ENCODE data around the gene LYPD1. TPM values are rescaled to one million over a fixed set of nuclear protein-coding genes. Genes with fewer than 3 reads are reported as not detected.

LYPD1 gene
- total and polyA plus RNA-seq, 9 of the 15 experiments (the other 6 are each of a cell fraction or from before 2014, with no cell fraction given): not detected

- no peaks in the 10 kb centered on the region for H3K27me3 ChIP-seq (ENCODE audit: control insufficient read depth in 2 of 2, insufficient read depth in 2 of 2, low read length in 2 of 2)
- intact Hi-C loops (cut with micrococcal nuclease): no loop called here
- 0% methylated on average over 5 of the region's 5 CpGs for whole genome bisulfite sequencing (ENCODE audit: insufficient coverage, low coverage, missing lambda C conversion rate)
- no peak for TF ChIP-seq STAT6 (CRISPR knock-in tag; IDR thresholded peaks at IDR 0.05)
- no peak for TF ChIP-seq HDGF (IDR thresholded peaks at IDR 0.05)
- TF ChIP-seq KLF1 (tag; IDR thresholded peaks at IDR 0.05): no peak
- TF ChIP-seq ATF3 (IDR thresholded peaks at IDR 0.05): no peak
- no peak for TF ChIP-seq ATF3 (CRISPR knock-in tag; conservative IDR thresholded peaks at IDR 0.05)
- no peak for TF ChIP-seq GTF3C2 (IDR thresholded peaks at IDR 0.05; ENCODE audit: borderline replicate concordance, extremely low read depth, insufficient read length)
- TF ChIP-seq ZNF311 (CRISPR knock-in tag; IDR thresholded peaks at IDR 0.05): no peak
- no peak for TF ChIP-seq HMG20A (CRISPR knock-in tag; conservative IDR thresholded peaks at IDR 0.05)
- no peak for TF ChIP-seq ZBTB34 (CRISPR knock-in tag; IDR thresholded peaks at IDR 0.05)
- TF ChIP-seq TGIF2 (CRISPR knock-in tag; IDR thresholded peaks at IDR 0.05): no peak
- TF ChIP-seq PCBP2 (IDR thresholded peaks at IDR 0.05; ENCODE audit: low read depth, low read length, poor library complexity, severe bottlenecking): no peak
- TF ChIP-seq ARID3A (IDR thresholded peaks at IDR 0.05; ENCODE audit: borderline replicate concordance, low read depth, low read length): no peak
Observed at GRCh38 chr2:132677661-132678060, 7.7 kb upstream of the LYPD1 start.

More at GRCh38 chr2:132677661-132678060, 7.7 kb upstream of the LYPD1 start:
- Histone ChIP-seq H3K79me2 (ENCODE audit: control insufficient read depth, insufficient read depth, low read length) (no peaks in the 10 kb centered on the region), H3K4me1 (replicated peaks in 1 of 2; ENCODE audit: control insufficient read depth in 2 of 2, insufficient read depth in 2 of 2, low read length in 2 of 2) (no peaks in the 10 kb centered on the region), H3K27ac (ENCODE audit: extremely low read depth, low read depth, low read length) (no peak overlapping the region), H3K4me3 (no peak overlapping the region), H3K9me1 (ENCODE audit: control insufficient read depth, insufficient read depth, low read length) (no peaks in the 10 kb centered on the region), H2AFZ (ENCODE audit: low read depth, low read length) (no peak overlapping the region), H3K9ac (ENCODE audit: insufficient read depth in 1 of 2, low read depth in 2 of 2, low read length in 2 of 2) (no peak overlapping the region), H3K4me2 (ENCODE audit: insufficient read depth, low read length) (no peak overlapping the region), H3K36me3 (ENCODE audit: control insufficient read depth, insufficient read depth, low read length) (no peaks in the 10 kb centered on the region), H3K9me3 (replicated peaks; ENCODE audit: control insufficient read depth, insufficient read depth, low read depth, low read length) (no peaks in the 10 kb centered on the region), H4K20me1 (replicated peaks; ENCODE audit: control insufficient read depth, insufficient read depth, low read length) (no peaks in the 10 kb centered on the region)
- BruUV-seq (replicated peaks): no TSS peak
- FAIRE-seq: no peak
- POLR2A ChIA-PET: no interaction called here
- no peak for DNase-seq (ENCODE audit: extremely low read depth in 1 of 4, low spot score in 3 of 4)
- ATAC-seq: no peak
- in situ Hi-C loops (cut with MboI): no loop called here
- CTCF ChIA-PET (ENCODE audit: low intra/inter-chr PET ratio): no interaction called here
